Hepatocyte (in vitro differentiated cells): Measurements from ENCODE around the gene EIPR1. TPM values are rescaled to one million over a fixed set of nuclear protein-coding genes. Genes with fewer than 3 reads are reported as not detected.

Experiments
- DNase-seq: peaks from one replicate; pipeline ENCODE4 v3.0.0-alpha.2; 2016; ENCODE audit warnings: low spot score
- H2AFZ ChIP-seq: fragments of 200-600 bp; sonication (generic); 2 replicates; pipeline ENCODE4 v1.6.0; 2016; ENCODE audit warnings: antibody characterized with exemption, mild to moderate bottlenecking
- H3K27ac ChIP-seq: fragments of 200-600 bp; sonication (generic); 2 replicates; pipeline ENCODE4 v1.5.1; 2016; ENCODE audit warnings: mild to moderate bottlenecking
- H3K27me3 ChIP-seq: fragments of 200-600 bp; sonication (generic); 2 replicates; pipeline ENCODE4 v1.6.1; 2016
- H3K36me3 ChIP-seq: fragments of 200-600 bp; sonication (generic); replicated peaks from 2 replicates; pipeline ENCODE4 v1.5.1; 2016; ENCODE audit warnings: low read depth; ENCODE audit not compliant: insufficient read depth
- H3K4me1 ChIP-seq: fragments of 200-600 bp; sonication (generic); 2 replicates; pipeline ENCODE4 v1.5.1; 2016; ENCODE audit warnings: mild to moderate bottlenecking, moderate library complexity; ENCODE audit not compliant: insufficient read depth
- H3K4me2 ChIP-seq: fragments of 200-600 bp; sonication (generic); 2 replicates; pipeline ENCODE4 v1.6.0; 2016
- H3K4me3 ChIP-seq: fragments of 200-600 bp; sonication (generic); 2 replicates; pipeline ENCODE4 v1.5.1; 2016; ENCODE audit warnings: mild to moderate bottlenecking
- H3K79me2 ChIP-seq: fragments of 200-600 bp; sonication (generic); 2 replicates; pipeline ENCODE4 v1.6.0; 2017; ENCODE audit warnings: mild to moderate bottlenecking
- H3K9me2 ChIP-seq: fragments of 200-600 bp; sonication (generic); replicated peaks from 2 replicates; pipeline ENCODE4 v1.6.0; 2017; ENCODE audit warnings: mild to moderate bottlenecking; ENCODE audit not compliant: insufficient read depth
- H3K9me3 ChIP-seq: fragments of 200-600 bp; sonication (generic); 2 replicates; pipeline ENCODE4 v1.5.1; 2016; ENCODE audit warnings: low read depth, mild to moderate bottlenecking
- H4K20me1 ChIP-seq: fragments of 200-600 bp; sonication (generic); 2 replicates; pipeline ENCODE4 v1.6.0; 2016; ENCODE audit warnings: mild to moderate bottlenecking; ENCODE audit not compliant: insufficient read depth, poor library complexity, severe bottlenecking
- CTCF ChIP-seq: fragments of 200-600 bp; sonication (generic); IDR thresholded peaks from 2 replicates; pipeline ENCODE4 v1.5.1; 2016; ENCODE audit warnings: antibody characterized with exemption, mild to moderate bottlenecking; ENCODE audit not compliant: poor library complexity
- EZH2 ChIP-seq: fragments of 200-600 bp; sonication (generic); IDR thresholded peaks from 2 replicates; pipeline ENCODE4 v1.6.1; 2016; ENCODE audit warnings: antibody characterized with exemption, mild to moderate bottlenecking, borderline replicate concordance
- EZH2phosphoT487 ChIP-seq: fragments of 200-600 bp; sonication (generic); IDR thresholded peaks from one replicate; pipeline ENCODE4 v1.6.1; 2018; ENCODE audit warnings: antibody characterized with exemption, mild to moderate bottlenecking, low read depth, moderate library complexity; ENCODE audit not compliant: unreplicated experiment, severe bottlenecking
- WGBS: methylation state at CpG from one replicate; pipeline ENCODE4 v1.1.6; 2016; ENCODE audit warnings: low lambda C conversion rate; ENCODE audit errors: missing lambda C conversion rate; 5-methylcytosine and 5-hydroxymethylcytosine counted together
- polyA plus RNA-seq: library from polyadenylated mRNA; unstranded; fragments of >200 nt; fragmentation: Nextera tagmentation; extraction: Ambion mirVana; gene quantifications from 2 replicates; pipeline ENCODE4 v1.2.1, GENCODE V29; 2016
- total RNA-seq: library from RNA; depleted of rRNA; stranded (reverse); fragments of >200 nt; gene quantifications from 2 replicates; pipeline ENCODE4 v1.2.3, GENCODE V29; 2014

EIPR1 gene
- total and polyA plus RNA-seq, 2 experiments from 2014 or later = 27.4 to 42.3 TPM

GRCh38 chr2:3317277-3317685 lies 60.3 kb downstream of the EIPR1 start:
- H4K20me1 ChIP-seq = no peaks in the 10 kb centered on the region
- TF ChIP-seq EZH2 (no peak), CTCF (no peak), EZH2phosphoT487 (no peak)
- H3K4me1 ChIP-seq = no peaks in the 10 kb centered on the region
- no peaks in the 10 kb centered on the region for H3K27me3 ChIP-seq
- no peaks in the 10 kb centered on the region for H3K9me3 ChIP-seq
- H2AFZ ChIP-seq = no peak overlapping the region
- no peak overlapping the region for H3K4me3 ChIP-seq
- peaks cover 6% of the 10 kb centered on the region for H3K79me2 ChIP-seq
- no peaks in the 10 kb centered on the region for H3K36me3 ChIP-seq
- over 99% methylated on average over 20 of the region's 21 CpGs for WGBS
- no peak for DNase-seq
- H3K4me2 ChIP-seq = no peak overlapping the region
- H3K27ac ChIP-seq = no peak overlapping the region
- no peaks in the 10 kb centered on the region for H3K9me2 ChIP-seq

- H4K20me1 ChIP-seq = no peaks in the 10 kb centered on the region
- DNase-seq = no peak
Measured at GRCh38 chr2:3316456-3317276, 61.0 kb downstream of the EIPR1 start.

GRCh38 chr2:3314626-3315025 lies 63.0 kb downstream of the EIPR1 start:
- H4K20me1 ChIP-seq = no peaks in the 10 kb centered on the region
- H3K9me2 ChIP-seq = no peaks in the 10 kb centered on the region
- H3K4me2 ChIP-seq = no peak overlapping the region
- H3K4me1 ChIP-seq = no peaks in the 10 kb centered on the region
- H3K4me3 ChIP-seq = no peak overlapping the region
- no peak overlapping the region for H3K27ac ChIP-seq
- H3K79me2 ChIP-seq = peaks cover 6% of the 10 kb centered on the region
- no peak for DNase-seq
- no peaks in the 10 kb centered on the region for H3K27me3 ChIP-seq
- no peaks in the 10 kb centered on the region for H3K36me3 ChIP-seq
- H3K9me3 ChIP-seq = no peaks in the 10 kb centered on the region
- 94% methylated on average over 8 of the region's 9 CpGs for WGBS
- H2AFZ ChIP-seq = no peak overlapping the region
- TF ChIP-seq EZH2phosphoT487 (no peak), CTCF (no peak), EZH2 (no peak)

More at GRCh38 chr2:3316456-3317276, 61.0 kb downstream of the EIPR1 start:
- Histone ChIP-seq H3K27ac (no peak overlapping the region), H3K4me2 (no peak overlapping the region), H3K27me3 (no peaks in the 10 kb centered on the region), H3K36me3 (no peaks in the 10 kb centered on the region), H3K4me1 (no peaks in the 10 kb centered on the region), H2AFZ (no peak overlapping the region), H3K79me2 (peaks cover 6% of the 10 kb centered on the region), H3K4me3 (no peak overlapping the region), H3K9me2 (no peaks in the 10 kb centered on the region), H3K9me3 (no peaks in the 10 kb centered on the region)
- no peak for TF ChIP-seq EZH2
- TF ChIP-seq CTCF = no peak
- TF ChIP-seq EZH2phosphoT487 = no peak
- WGBS = 88% methylated on average over 11 of the region's 11 CpGs
